A549 (cell line): ENCODE measurements around the gene TRAF3IP1. TPM values are rescaled to one million over a fixed set of nuclear protein-coding genes. Genes with fewer than 3 reads are reported as not detected.
"Not testable (repeated sequence)": the region's sequence is repeated elsewhere in the genome, so short reads cannot be mapped to it uniquely, and the experiment has no call there.

Experiments used
- ATAC-seq, 2 experiments: fragments of 200-7000 bp in 1 of 2; fragments of >200 bp in 1 of 2; cut with Nextera tagmentation in 1 of 2; cut with Tn5 transposase in 1 of 2; 3 replicates each; pipeline versions ENCODE4 v1.8.0 to v1.9.1; 2018 to 2020; ENCODE audit warnings: mild to moderate bottlenecking in 1 of 2, moderate library complexity in 1 of 2
- CTCF ChIA-PET: fragments of 300-600 bp; sonication (Branson Sonifier 250); formaldehyde crosslinking; extraction: SDS; loops from one replicate; lab custom pipeline; 2021; ENCODE audit warnings: antibody characterized with exemption, inconsistent platforms; lab: Yijun Ruan, JAX
- POLR2A ChIA-PET: fragments of 350-600 bp; formaldehyde crosslinking; extraction: SDS; loops from one replicate; lab custom pipeline; 2021; ENCODE audit warnings: antibody characterized with exemption, inconsistent platforms; lab: Yijun Ruan, JAX
- DNase-seq, 2 experiments: peaks; one replicate each; pipeline versions ENCODE4 v3.0.0 to v3.0.0-alpha.2; 2011 to 2016; ENCODE audit warnings: low read depth in 1 of 2, low spot score in 1 of 2
- FAIRE-seq: peaks from 2 replicates; lab custom pipeline; 2011; peaks lifted over from hg19 to GRCh38; lab: Jason Lieb, UNC
- H3K27ac ChIP-seq, 2 experiments: fragments of >200 bp; sonication (Bioruptor Twin); formaldehyde crosslinking; 3 replicates each; pipeline ENCODE4 v1.5.1; 2016 to 2017
- H3K4me1 ChIP-seq: fragments of >200 bp; sonication (Bioruptor Twin); formaldehyde crosslinking; 3 replicates; pipeline ENCODE4 v1.6.1; 2016
- H3K4me2 ChIP-seq: fragments of >200 bp; sonication (Bioruptor Twin); formaldehyde crosslinking; 3 replicates; pipeline ENCODE4 v1.6.1; 2016
- H3K4me3 ChIP-seq: fragments of >200 bp; sonication (Bioruptor Twin); formaldehyde crosslinking; 3 replicates; pipeline ENCODE4 v1.5.1; 2016
- H3K9me3 ChIP-seq: fragments of >200 bp; sonication (Bioruptor Twin); formaldehyde crosslinking; 3 replicates; pipeline ENCODE4 v1.6.1; 2016
- ATOH8 ChIP-seq: fragments of 250-450 bp; sonication (Bioruptor Pico); IDR thresholded peaks from 2 replicates; pipeline ENCODE4 v1.5.0; 2020; ENCODE audit warnings: low read depth, mild to moderate bottlenecking, moderate library complexity
- CBX2 ChIP-seq: fragments of 200-600 bp; sonication (generic); IDR thresholded peaks from 2 replicates; pipeline ENCODE4 v1.6.1; 2016; ENCODE audit warnings: low read depth, mild to moderate bottlenecking, borderline replicate concordance
- CEBPB ChIP-seq, 2 experiments: fragments of >200 bp in 1 of 2; sonication (Bioruptor Twin) in 1 of 2; formaldehyde crosslinking in 1 of 2; IDR thresholded peaks; 2 replicates each; pipeline ENCODE4 v1.6.1; 2012 to 2016
- HEYL ChIP-seq: fragments of 250-450 bp; sonication (Bioruptor Pico); IDR thresholded peaks from 2 replicates; pipeline ENCODE4 v1.8.0; 2021; ENCODE audit warnings: mild to moderate bottlenecking, moderate library complexity
- PBX3 ChIP-seq: IDR thresholded peaks from 2 replicates; pipeline ENCODE4 v1.6.1; 2012
- RNF2 ChIP-seq: fragments of 200-600 bp; sonication (generic); IDR thresholded peaks from 2 replicates; pipeline ENCODE4 v1.6.1; 2016; ENCODE audit warnings: low read depth, mild to moderate bottlenecking, antibody characterized with exemption, moderate library complexity, borderline replicate concordance
- SREBF2 ChIP-seq: fragments of 450-650 bp; IDR thresholded peaks from 2 replicates; pipeline ENCODE4 v1.6.1; 2014; ENCODE audit warnings: mild to moderate bottlenecking, moderate library complexity
- ZFP36 ChIP-seq: fragments of 450-650 bp; IDR thresholded peaks from 2 replicates; pipeline ENCODE4 v1.6.1; 2014; ENCODE audit warnings: borderline replicate concordance; ENCODE audit not compliant: partially characterized antibody
- WGBS: methylation state at CpG from one replicate; pipeline ENCODE4 v1.1.6; 2017; ENCODE audit errors: missing lambda C conversion rate; 5-methylcytosine and 5-hydroxymethylcytosine counted together
- polyA plus RNA-seq, 4 experiments: library from polyadenylated mRNA; depleted of rRNA in 3 of 4; stranded (reverse); fragments of >200 nt; fragmentation: RNase III in 1 of 4; extraction: RNeasy Plus Mini Kit Qiagen cat#74134 plus additional on column Dnase treatment in 1 of 4; gene quantifications; 2 replicates in 3 of 4; 3 replicates in 1 of 4; pipeline ENCODE4 v1.2.3, GENCODE V29; 2011 to 2017
- TF ChIP-seq, protein P1 (sequence below): fragments of 250-450 bp; sonication (Bioruptor Pico); IDR thresholded peaks from 2 replicates; pipeline ENCODE4 v1.5.0; 2021; ENCODE audit warnings: mild to moderate bottlenecking, moderate library complexity, borderline replicate concordance

The TRAF3IP1 gene
- polyA plus RNA-seq, 2 of the 4 experiments (the other 2 are of a cell fraction) = 10.6 to 19.2 TPM

- FAIRE-seq (no peak), ATAC-seq (no peak), DNase-seq (no peak)
- H3K4me2 ChIP-seq = peak overlapping the region; percentile 63
- H3K4me3 ChIP-seq = peak overlapping the region; percentile 12; the same call in 2 of the 3 replicates
- H3K27ac ChIP-seq = peak overlapping the region; percentile 85 to 87
- TF ChIP-seq, protein P1, sequence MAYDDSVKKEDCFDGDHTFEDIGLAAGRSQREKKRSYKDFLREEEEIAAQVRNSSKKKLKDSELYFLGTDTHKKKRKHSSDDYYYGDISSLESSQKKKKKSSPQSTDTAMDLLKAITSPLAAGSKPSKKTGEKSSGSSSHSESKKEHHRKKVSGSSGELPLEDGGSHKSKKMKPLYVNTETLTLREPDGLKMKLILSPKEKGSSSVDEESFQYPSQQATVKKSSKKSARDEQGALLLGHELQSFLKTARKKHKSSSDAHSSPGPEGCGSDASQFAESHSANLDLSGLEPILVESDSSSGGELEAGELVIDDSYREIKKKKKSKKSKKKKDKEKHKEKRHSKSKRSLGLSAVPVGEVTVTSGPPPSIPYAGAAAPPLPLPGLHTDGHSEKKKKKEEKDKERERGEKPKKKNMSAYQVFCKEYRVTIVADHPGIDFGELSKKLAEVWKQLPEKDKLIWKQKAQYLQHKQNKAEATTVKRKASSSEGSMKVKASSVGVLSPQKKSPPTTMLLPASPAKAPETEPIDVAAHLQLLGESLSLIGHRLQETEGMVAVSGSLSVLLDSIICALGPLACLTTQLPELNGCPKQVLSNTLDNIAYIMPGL (CRISPR knock-in tag) = no peak
- no peak for TF ChIP-seq RNF2
- H3K4me1 ChIP-seq = peaks cover 59% of the 10 kb centered on the region
- ChIA-PET CTCF (interaction anchor here (1.1 to 1.2 kb wide), 2 partner anchors 83 to 344 kb away, joined by 4 read pairs; no protein-coding TSS in a partner anchor), POLR2A (no interaction called here)
- 88% methylated on average over 4 of the region's 4 CpGs for WGBS
- no peaks in the 10 kb centered on the region for H3K9me3 ChIP-seq
Observed at GRCh38 chr2:238440331-238440730, 120.0 kb downstream of the TRAF3IP1 start.

DNA sequence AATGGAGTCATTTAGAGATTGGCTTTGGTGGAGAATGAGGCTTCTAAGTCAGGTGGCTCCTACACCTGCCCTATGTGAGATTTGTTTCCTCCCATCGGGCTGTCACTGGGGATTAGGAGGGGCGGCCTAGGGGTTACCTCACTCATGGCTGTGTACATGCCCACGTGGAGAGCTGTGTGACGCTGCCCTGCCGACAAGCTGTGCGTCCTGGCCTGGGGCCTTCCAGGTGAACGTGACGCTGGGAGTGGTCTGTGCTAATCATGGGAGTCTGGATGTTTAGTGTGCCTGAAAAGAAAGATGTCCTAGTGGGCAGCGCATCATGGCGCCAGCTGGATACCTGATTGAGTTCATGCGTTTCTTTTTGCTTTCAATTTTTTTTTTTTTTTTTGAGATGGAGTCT lies 120.4 kb downstream of the TRAF3IP1 start:
- H3K4me3 ChIP-seq = no peak overlapping the region
- FAIRE-seq (no peak), ATAC-seq (no peak), DNase-seq (no peak)
- no peak for TF ChIP-seq PBX3
- no peak for TF ChIP-seq HEYL (CRISPR knock-in tag)
- H3K4me1 ChIP-seq = peaks cover 57% of the 10 kb centered on the region
- POLR2A ChIA-PET = no interaction called here
- 95% methylated on average over 11 of the region's 11 CpGs for WGBS
- no peaks in the 10 kb centered on the region for H3K9me3 ChIP-seq
- CTCF ChIA-PET = interaction anchor here (1.1 to 1.6 kb wide), 3 partner anchors 19 to 344 kb away, joined by 4 to 5 read pairs (median 4); no protein-coding TSS in a partner anchor
- peak overlapping the region; percentile 63; the same call in 2 of the 3 replicates for H3K4me2 ChIP-seq
- H3K27ac ChIP-seq = peak overlapping the region; percentile 85 to 87

GRCh38 chr2:238441262-238442114 lies 121.2 kb downstream of the TRAF3IP1 start:
- H3K4me3 ChIP-seq = no peak overlapping the region
- no peak overlapping the region for H3K4me2 ChIP-seq
- POLR2A ChIA-PET = no interaction called here
- TF ChIP-seq CEBPB (IDR thresholded peaks at IDR 0.05) (no peak), CBX2 (no peak), ATOH8 (CRISPR knock-in tag) (no peak), SREBF2 (no peak), ZFP36 (no peak)
- CTCF ChIA-PET = interaction anchor here (1.4 to 1.6 kb wide), 2 partner anchors 19 to 72 kb away, joined by 4 to 5 read pairs; no protein-coding TSS in a partner anchor
- ATAC-seq (no peak), FAIRE-seq (no peak), DNase-seq (no peak)
- peaks cover 50% of the 10 kb centered on the region for H3K4me1 ChIP-seq
- 92% methylated on average over 17 of the region's 17 CpGs for WGBS
- H3K9me3 ChIP-seq = no peaks in the 10 kb centered on the region
- peak overlapping the region; percentile 85 to 87; a peak in 5 of 6 replicates for H3K27ac ChIP-seq

- CTCF ChIA-PET = interaction anchor here (1.6 kb wide), 1 partner anchor 71 kb away, joined by 5 read pairs; no protein-coding TSS in a partner anchor
- Histone ChIP-seq H3K4me2 (0 out of 3 replicates have a peak overlapping the region, but pooled peaks have one; percentile 7), H3K27ac (peak overlapping the region; percentile 85 to 87; a peak in 3 of 6 replicates), H3K4me1 (peaks cover 50% of the 10 kb centered on the region)
- DNase-seq, POLR2A ChIA-PET, FAIRE-seq, H3K9me3 ChIP-seq, ATAC-seq, H3K4me3 ChIP-seq: not testable (repeated sequence)
- WGBS = 90% methylated on average over 6 of the region's 6 CpGs
Observed at GRCh38 chr2:238442257-238442656, 121.9 kb downstream of the TRAF3IP1 start.
